Peyer's patch (tissue), 4 donors: Measurements from ENCODE around the gene PRMT2.

Source experiments
- POLR2A ChIP-seq, 2 donors: fragments of 450-650 bp; IDR thresholded peaks; one replicate each; pipeline ENCODE4 v1.5.1; 2017; ENCODE audit warnings: antibody characterized with exemption in 2 of 2, mild to moderate bottlenecking in 2 of 2, moderate library complexity in 2 of 2
- TF ChIP-seq, protein P1 (sequence below), 6 experiments: fragments of 450-650 bp in 4 of 6; fragments of 200-600 bp in 2 of 6; sonication (generic) in 1 of 6; IDR thresholded peaks; one replicate each; pipeline ENCODE4 v1.5.1; 2017 to 2019; ENCODE audit warnings: antibody characterized with exemption in 6 of 6, mild to moderate bottlenecking in 3 of 6, moderate library complexity in 1 of 6

DNA sequence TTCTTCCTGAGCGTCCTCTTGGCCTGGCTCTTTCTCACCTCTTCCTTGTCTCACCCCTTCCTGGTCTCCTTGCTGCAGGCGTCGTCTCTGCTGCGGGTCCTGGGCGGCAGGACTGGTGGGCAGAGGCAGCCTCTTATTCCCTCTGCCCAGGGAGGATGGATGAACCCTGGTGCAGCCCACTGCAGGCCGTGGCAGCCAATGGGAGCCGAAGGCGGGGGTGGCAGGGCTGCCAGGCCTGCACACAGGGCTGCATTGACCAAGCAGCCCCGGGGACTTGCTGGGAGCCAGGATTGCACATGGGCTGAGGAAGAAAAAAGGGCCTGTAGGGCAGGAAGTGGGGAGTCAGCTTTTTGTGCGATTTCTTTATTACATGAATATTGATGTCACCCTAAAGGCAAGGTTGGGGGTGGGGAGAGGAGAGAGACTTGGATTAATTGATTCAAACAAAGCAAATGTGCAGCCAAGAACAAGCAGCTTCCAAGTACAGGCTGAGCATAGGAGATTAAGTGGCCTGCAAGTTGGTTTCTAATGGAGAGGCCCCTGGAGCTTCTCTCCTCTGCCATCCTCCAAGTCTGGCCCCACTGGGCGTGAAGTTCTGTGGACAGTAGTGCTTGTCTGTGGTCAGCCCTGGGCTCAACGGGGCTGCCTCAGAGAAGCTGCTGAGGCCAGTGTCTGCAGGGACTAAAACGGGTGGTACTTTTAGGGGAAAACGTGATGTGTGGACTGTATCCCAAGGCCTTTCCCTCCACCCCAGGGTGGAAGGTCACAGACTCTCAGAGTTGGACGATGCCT is 30.3 kb upstream of the PRMT2 start, which contains the start of gene S100B:
- TF ChIP-seq POLR2A (IDR thresholded peaks at IDR 0.05): no peak
- TF ChIP-seq, protein P1, sequence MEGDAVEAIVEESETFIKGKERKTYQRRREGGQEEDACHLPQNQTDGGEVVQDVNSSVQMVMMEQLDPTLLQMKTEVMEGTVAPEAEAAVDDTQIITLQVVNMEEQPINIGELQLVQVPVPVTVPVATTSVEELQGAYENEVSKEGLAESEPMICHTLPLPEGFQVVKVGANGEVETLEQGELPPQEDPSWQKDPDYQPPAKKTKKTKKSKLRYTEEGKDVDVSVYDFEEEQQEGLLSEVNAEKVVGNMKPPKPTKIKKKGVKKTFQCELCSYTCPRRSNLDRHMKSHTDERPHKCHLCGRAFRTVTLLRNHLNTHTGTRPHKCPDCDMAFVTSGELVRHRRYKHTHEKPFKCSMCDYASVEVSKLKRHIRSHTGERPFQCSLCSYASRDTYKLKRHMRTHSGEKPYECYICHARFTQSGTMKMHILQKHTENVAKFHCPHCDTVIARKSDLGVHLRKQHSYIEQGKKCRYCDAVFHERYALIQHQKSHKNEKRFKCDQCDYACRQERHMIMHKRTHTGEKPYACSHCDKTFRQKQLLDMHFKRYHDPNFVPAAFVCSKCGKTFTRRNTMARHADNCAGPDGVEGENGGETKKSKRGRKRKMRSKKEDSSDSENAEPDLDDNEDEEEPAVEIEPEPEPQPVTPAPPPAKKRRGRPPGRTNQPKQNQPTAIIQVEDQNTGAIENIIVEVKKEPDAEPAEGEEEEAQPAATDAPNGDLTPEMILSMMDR (IDR thresholded peaks at IDR 0.05): no peak
